ENCODE measurements around the gene OR6C65.
"Not testable (repeated sequence)": the region's sequence is repeated elsewhere in the genome, so short reads cannot be mapped to it uniquely, and the experiment has no call there.

Gene OR6C65

DNA sequence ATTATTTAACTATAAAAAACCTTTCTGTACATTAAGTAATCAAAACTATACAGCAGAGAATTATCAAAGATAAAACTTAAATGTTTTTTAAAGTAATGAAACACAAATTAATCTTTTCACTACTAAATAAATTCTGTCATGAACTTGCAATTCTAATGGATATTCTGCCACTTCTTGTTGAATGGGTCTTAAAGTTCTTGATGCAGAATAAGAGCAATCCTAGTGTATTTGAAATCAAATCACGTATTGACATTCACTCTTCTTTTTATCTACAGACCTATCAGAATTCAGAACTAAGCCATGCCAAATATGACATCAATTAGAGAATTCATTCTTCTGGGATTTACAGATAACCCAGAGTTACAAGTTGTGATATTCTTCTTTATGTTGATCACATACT is at the start of gene OR6C65:
Gene OR6C65, plus strand, starts transcription at position 301 of the 400 bp plus-strand sequence. Its CDS starts 0 bp downstream, at position 301.
- DNase-seq, result no peak

DNA sequence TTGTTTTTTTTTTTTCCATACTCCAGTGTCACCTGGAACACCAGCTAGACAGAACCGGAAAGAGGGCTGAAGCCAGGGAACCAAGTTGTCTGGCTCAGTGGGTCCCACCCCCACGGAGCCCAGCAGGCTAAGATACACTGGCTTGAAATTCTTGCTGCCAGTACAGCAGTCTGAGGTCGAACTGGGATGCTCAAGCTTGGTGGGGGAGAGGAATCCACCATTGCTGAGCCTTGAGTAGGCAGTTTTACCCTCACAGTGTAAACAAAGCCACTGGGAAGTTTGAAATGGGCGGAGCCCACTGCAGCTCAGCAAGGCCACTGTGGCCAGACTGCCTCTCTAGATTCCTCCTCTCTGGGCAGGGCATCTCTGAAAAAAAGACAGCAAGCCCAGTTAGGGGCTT is 45.0 kb upstream of the OR6C65 start:
- DNase-seq, result not testable (repeated sequence)

DNA sequence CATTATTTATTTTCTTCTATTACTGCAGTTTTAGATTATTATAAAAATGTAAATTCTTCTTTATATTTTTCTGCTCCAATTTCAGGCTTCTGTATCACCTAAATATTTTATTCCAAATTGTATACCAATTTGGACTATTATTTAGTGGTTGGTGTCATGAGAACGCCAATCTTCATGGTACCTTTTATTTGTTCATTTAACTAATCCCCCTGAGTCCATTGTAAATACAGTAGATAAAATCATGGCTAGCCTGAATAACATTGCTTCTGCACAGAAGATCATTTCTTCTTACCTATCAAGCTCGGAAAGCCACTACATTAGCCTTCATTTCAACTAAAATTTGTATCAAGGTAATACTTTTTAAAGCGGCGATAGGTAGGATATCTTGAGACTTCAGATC is 37.7 kb upstream of the OR6C65 start, which contains the start of gene OR6C75:
Gene OR6C75, plus strand, starts transcription at position 301 of the 400 bp plus-strand sequence. CDS start 2,136 bp downstream, outside the sequence.
- DNase-seq, result no peak

DNA sequence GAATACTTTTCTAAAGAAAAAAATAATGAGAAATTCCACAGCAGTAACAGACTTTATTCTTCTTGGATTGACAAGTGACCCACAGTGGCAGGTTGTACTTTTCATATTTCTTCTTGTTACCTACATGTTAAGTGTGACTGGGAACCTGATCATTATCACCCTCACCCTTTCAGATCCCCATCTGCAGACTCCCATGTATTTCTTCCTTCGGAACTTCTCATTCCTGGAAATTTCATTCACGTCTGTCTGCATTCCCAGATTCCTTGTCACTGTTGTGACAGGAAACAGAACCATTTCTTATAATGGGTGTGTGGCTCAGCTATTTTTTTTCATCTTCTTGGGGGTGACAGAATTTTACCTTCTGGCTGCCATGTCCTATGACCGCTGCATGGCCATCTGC is 35.2 kb upstream of the OR6C65 start:
- DNase-seq, result no peak

DNA sequence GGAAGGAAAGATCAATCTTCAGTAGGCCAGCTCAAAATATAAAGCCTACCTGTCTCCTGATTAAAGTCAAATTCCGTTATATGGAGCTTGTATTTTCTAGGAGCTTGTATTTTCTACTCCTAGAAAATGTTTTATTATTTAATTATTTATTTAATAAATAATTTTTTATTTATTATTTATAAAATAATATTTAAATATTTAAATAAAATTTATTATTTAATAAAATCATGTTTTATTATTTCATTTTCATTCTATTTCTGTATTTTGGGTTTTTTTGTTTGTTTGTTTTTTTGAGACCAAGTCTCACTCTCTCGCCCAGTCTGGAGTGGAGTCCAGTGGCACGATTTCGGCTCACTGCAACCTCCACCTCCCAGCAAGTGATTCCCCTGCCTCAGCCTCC is 27.8 kb upstream of the OR6C65 start:
- no peak for DNase-seq

DNA sequence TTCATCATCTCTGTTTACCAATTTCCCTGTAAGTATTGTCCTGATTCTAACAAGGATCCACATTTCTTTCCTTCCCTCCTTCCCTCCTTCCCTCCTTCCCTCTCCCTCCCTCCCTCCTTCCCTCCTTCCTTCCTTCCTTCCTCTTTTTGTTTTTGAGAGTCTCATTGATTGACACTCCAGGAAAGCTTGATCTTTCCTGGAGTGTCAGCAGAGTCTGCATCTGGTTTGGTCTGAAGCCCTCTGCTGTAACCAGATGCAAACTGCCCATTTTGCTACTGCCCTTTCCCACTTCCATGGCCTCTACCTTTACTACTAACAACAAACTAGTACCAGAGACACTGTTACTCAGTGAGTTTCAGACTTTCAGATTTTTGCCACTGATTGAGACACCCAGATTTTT is 14.4 kb upstream of the OR6C65 start:
- DNase-seq, result no peak

DNA sequence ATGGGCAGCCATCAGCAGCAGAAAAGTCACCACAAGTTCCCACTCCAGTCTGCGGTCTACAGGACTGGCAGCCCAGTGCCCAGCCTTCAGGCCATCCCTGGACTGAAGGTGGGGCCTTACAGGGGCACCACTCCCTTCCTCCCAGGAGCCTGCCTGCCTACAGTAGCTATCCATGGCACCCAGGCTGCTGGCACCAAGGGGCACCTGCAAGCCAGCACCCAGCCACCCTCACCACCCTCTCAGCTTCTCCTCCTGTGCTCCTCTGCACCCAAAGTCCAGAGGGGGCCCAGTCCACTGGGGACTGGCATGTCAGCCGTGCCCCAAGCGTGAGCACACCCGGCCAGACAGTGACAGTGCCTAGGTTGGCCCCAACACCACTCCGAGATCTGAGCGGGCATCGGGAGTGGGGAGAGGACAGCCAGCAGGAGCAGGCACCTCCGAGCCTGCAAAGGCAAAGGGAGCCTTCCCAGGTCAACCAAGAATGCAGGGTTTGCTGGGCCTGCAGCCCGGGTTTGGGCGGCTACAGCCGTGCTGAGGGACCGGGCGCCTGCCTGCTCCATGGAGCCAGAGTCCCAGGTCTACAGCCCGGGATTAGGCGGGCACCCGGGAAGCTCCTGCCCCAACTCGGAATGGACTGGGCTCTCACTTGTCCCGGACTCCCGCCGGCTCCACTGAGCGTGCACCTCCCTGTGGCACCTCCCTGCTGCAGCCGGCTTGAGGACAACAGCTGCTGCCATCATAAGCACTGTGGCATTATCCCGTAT is 8.1 kb upstream of the OR6C65 start:
- no peak for DNase-seq

DNA sequence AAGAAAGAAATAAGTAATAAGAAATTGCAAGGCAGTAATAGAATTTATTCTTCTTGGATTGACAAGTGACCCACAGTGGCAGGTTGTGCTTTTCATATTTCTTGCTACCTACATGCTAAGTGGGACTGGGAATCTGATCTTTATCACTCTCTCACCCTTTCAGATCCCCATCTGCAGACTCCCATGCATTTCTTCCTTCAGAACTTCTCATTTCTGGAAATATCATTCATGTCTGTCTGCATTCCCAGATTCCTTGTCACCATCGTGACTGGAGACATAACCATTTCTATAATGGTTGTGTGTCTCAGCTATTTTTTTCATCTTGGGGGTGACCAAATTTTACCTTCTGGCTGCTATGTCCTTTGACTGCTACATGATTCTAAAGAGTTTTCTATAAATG is 4.0 kb upstream of the OR6C65 start:
- no peak for DNase-seq

DNA sequence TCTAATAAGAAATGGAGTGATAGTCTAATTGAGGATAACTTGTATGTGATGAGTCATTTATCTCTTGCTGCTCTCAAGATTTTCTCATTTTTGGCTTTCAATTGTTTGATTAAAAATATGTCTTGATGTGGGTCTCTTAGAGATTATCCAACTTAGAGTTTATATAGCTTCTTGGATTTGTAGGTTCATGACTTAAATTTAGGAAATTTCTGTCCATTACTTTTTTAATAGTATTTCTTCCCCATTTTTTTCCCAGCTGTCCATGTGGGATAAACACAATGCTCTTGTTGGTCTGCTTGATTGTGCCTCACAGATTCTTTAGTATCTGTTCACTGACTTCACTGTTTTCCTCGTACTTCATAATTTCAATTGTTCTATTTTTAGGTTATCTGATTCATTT is 7.5 kb downstream of the OR6C65 start:
- DNase-seq, result no peak

DNA sequence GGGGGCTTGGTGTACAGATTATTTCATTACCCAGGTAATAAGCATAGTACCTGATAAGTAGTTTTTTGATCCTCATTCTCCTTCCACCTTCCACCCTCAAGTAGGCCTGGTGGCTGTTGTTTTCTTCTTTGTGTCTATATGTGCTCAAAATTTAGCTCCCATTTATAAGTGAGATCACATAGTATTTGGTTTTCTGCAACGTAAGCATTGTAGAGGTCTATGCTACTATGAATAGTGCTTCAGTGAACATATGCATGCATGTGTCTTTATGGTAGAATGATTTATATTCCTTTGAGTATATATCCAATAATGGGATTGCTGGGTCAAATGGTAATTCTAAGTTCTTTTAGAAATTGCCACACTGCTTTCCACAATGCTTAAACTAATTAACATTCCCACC is 8.8 kb downstream of the OR6C65 start:
- DNase-seq, result not testable (repeated sequence)

DNA sequence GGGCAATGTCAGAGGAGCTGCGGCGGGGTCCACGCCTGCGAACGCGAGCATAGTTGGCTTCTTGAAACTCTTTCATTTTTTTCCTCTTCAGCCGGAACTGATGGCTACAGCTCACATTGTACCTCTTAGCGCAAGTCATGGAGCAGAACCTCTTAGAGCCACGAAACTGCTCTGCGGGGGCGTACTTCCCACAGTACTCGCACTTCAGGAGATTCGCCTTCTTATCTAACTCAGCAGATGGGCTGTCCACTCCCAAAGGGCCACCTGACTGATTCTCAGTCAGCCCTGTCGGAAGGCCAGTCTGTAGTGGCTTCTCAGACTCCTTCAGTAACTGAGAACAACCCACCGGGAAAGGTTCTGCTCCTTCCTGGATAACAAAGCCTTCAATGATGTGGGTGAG is 11.8 kb downstream of the OR6C65 start:
- not testable (repeated sequence) for DNase-seq

DNA sequence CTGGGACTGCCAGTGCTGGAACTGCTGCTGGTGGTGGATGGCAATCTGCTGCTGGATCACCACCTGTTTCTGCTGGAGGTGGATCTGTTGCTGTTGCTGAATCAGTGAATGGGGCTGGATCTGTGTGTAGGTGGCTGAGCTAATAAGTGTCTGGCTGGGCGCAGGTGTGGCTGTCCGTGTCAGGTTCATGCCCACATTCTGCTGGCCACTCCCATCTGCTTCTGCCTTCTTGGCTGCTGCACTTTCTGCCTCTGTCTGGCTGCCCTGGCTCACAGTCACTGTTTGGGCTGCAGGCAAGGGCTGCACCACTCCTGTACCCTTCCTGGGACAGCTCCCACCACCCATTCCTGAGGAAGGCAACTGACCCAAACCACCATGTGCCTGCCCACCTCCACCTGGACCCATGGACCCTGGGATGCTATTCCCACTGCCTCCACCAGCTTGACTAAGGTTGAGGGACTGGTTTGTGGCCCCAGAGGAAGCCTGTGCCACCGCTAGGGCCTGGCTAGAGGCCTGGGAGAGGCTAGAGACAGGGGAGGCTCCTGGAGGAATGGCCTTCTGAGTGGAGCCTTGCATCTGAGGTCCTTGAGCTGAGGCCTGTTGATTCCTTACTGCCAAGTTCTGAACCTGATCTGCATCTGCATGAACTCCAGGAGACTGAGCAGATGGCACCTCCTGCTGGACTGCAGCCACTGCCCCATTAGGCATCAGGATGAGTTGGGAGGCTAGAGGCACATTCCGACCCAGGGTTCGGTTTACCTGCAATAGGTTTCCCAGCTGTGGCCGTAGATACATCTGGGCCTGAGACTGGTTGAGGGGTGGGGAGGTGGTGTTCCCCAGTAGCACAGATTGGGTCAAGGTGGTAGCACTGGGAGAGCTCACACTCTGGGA is 13.4 kb downstream of the OR6C65 start:
- not testable (repeated sequence) for DNase-seq

DNA sequence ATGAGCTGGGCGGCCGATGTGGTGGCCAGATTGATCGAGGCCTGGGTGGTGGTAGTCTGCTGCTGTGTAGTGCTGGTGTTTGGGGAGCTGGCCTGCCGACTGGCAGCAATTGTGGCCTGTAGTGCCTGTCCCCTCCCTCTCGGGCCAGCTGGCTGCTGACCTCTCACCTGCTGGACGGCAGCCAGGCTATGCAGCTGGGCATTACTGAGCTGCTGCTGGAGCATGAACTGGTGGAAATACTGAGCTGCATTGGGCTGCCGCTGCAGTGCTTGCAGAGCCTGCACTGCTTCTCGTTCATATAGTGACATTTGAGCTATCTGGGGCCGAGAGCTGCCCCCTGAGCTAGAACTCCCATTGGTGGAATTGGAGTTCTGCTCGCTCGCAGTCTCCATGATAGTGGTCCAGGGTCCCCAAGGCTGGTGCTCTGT is 14.1 kb downstream of the OR6C65 start:
- DNase-seq, result not testable (repeated sequence)

DNA sequence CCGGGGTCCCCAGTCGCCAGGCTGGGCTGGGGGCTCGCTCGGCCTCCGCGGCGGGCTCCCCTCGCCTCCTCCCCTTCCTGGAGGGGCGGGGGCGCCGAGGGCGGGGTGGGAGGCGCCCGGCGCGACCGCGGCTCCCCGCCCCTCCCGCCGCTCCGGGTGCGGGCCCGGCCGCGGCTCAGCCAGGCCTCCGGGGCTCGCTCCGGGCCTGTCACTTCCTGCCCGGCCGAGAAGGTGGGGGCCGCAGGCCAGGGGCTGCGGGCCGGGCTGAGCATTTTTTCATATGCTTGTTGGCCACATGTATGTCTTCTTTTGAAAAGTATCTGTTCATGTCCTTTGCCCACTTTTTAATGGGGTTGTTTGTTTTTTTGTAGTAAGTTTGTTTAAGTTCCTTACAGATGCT is 14.6 kb downstream of the OR6C65 start:
- DNase-seq, result not testable (repeated sequence)

DNA sequence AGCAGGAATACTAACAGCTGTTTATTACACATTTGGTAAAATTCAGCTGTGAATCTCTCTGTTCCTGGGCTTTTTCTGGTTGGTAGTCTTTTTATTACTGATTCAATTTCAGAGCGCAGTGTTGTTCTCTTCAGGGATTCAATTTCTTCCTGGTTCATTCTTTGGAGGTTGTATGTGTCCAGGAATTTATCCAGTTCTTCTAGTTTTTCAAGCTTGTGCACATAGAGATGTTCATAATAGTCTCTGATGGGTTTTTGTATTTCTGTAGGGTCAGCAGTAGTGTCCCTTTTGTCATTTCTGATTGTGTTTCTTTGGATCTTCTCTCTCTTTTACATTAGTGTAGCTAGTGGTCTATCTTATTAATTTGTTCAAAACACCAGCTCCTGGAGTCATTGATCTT is 16.6 kb downstream of the OR6C65 start:
- DNase-seq, result no peak

DNA sequence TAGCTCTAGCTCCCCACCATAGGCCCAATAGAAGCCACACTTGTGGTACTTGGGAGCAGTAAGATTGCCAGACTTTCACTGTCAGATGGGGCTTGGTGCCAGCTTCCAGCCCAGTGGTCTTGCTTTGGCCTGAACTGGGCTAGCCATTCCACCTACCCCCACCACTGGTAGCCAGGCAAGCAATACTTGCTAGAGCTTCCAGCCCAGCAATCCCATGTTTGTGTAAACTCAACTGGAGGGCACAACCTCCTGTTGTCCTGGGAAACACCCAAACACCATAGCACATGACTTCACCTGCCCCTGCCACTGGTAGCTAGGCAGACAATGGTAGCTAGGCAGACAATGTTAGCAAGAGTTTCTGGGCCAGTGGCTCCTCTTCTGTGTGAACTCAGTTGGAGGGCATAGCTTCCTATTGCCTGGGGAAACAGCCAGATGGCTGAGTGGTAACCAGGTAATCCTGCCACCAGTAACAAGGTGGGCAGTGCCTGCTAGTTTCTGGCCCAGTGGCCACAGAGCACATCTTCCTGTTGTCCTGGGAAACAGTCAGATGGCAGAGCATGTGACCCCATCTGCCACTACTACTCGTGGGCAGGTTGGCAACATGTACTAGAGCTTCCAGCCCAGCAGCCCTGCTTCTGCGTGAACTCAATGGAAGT is 20.1 kb downstream of the OR6C65 start:
- DNase-seq, result no peak

DNA sequence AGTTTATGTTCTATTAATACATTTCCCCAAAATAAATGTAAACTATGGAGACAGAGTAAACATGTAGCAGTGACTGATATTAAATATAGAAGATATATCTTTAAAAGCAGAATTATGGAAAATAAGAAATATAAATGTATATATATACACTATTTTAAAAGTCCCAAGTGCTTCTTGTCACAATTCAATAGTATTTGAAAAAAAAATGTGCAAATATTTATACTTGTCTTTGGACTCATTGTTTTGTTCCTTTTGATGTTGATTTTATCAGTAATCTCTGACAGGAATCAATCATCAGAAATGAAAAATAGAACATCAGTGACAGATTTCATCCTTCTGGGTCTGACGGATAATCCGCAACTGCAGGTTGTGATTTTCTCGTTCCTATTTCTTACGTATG is 25.6 kb downstream of the OR6C65 start, which contains the start of gene OR6C76:
Gene OR6C76, plus strand, starts transcription at position 301 of the 400 bp plus-strand sequence. Its CDS starts 0 bp downstream, at position 301.
- no peak for DNase-seq

DNA sequence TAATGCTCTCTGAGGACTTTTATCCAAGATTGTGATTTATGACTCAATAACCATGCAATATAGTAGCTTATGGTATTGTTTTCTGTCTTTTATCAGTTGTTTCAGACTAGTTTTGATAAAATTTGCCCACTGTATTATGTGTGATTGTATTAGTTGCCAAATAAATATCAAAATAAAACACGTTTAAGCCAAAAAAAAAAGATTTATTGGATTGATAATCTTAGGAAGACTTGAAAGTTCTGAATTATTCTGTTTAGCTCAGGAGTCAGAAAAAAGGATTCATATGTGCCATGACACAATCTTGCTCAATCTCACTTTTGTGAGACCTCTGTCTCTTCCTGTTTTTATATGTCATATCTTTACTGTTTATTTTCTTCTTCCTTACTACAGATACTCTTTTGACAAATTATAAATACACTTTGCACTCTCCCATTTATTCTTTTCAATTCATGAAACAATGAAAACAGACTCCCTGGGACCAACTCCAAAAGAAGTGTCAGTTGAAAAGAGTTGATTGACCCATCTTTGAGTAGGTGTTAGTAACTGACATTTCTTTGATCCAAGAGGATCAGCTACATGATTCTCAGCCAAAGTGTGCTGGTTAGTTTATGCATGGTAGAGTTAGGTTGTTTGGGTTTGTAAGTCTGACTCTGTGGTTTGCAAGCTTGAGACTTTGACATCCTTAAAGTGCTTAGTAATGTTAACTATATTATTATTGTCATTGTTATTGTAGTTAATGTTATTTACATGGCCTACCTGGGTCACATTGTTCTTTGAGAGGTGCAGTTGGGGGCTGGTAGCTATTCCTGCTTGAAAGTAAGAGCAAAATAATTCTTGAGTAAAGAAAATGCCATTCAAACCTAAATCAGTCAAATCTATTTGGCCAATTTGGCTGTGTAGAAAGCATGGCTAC is 28.3 kb downstream of the OR6C65 start:
- peak; percentile 26 for DNase-seq

DNA sequence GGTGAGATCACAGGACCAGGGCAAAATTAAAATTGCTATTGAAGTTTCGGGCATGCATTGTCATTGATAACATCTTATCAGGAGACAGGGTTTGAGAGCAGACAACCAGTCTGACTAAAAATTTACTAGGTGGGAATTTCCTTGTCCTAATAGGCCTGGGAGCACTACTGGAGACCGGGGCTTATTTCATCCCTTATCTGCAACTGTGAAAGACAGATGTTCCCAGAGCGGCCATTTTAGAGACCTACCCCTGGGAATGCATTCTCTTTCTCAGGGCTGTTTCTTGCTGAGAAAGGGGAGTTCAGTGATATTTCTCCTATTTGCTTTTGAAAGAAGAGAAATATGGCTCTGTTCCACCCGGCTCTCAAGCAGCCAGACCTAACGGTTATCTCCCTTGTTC is 40.9 kb downstream of the OR6C65 start:
- not testable (repeated sequence) for DNase-seq

DNA sequence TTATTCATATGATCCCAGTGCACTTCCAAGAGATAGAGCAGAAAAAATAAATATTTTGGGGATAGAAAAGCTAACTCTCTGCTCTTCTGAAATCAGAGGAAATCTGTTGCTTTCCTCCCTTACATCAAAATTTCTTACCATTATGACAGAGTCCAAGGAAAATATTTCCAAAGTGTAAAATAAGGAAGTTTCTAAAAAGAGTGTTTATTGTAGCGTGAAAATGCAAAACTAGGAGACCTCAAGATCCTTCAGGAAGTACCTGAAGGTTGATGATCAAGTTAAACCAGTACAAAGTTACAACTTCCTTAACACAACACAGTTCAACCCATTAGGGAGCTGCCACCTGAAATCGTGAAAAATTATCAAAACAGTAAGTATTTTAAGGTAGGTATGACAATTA is 43.4 kb downstream of the OR6C65 start, which contains the start of gene OR6C2:
Gene OR6C2, plus strand, starts transcription at position 301 of the 400 bp plus-strand sequence. CDS start 8,138 bp downstream, outside the sequence.
- DNase-seq, result no peak

DNA sequence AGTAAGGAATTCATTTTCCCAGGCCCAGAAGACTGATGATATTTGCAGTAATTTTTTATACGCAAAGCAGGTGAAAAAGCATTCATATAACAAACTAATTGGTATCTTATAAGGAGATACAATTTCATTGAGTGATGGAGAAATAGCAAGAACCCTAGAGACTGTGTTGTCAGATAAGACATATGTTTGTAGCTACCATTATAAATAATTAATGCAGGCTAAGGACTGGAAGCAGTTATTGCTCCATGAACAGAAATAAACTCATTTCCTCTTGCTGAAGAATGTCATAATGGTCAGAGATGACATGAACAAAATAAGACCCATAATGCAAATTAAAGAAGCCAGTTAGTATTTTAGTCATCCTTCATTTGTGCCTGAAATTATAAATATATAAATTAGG is 45.0 kb downstream of the OR6C65 start:
- DNase-seq, result no peak

DNA sequence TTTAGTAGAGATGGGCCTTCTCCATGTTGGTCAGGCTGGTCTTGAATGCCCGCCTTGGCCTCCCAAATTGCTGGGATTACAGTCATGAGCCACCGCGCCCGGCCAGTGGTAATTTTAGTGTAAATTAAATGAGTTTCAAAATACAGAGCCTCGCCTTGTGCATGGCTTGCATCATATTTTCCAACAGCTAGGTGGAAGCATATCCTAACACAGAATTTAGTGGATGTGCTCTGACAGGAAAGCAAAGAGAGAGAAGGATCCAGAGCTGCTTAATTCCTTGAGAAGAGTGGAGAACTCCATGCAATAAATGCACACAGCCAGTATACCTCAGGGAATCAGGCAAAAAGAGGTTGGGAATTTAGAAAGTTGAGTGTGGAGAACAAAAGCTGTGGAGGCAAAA is 46.0 kb downstream of the OR6C65 start:
- no peak for DNase-seq

All from suppressor macrophage treated with lipopolysaccharide for 4 hours (primary cell).